Neural cell (in vitro differentiated cells): ENCODE measurements around the gene RHOC. TPM values are rescaled to one million over a fixed set of nuclear protein-coding genes. Genes with fewer than 3 reads are reported as not detected.

Experiments
- H2AFZ ChIP-seq: fragments of 200-600, 300-800 bp; sonication (generic), shearing (Covaris generic); 2 replicates; pipeline ENCODE4 v1.6.0; 2014; ENCODE audit warnings: low read depth, mild to moderate bottlenecking, antibody characterized with exemption, low read length, moderate library complexity
- H3F3A ChIP-seq: fragments of 200-600 bp; shearing (Covaris generic); 2 replicates; pipeline ENCODE4 v1.6.1; 2016; ENCODE audit warnings: mild to moderate bottlenecking, moderate library complexity, mixed read lengths, antibody characterized with exemption, low read length; ENCODE audit not compliant: insufficient read depth, poor library complexity, severe bottlenecking
- H3K27ac ChIP-seq: fragments of 200-600, 300-800 bp; sonication (generic), shearing (Covaris generic); 2 replicates; pipeline ENCODE4 v1.5.1; 2014; ENCODE audit warnings: mild to moderate bottlenecking, low read length, moderate library complexity
- H3K27me3 ChIP-seq: fragments of 300-800, 200-600 bp; sonication (generic), shearing (Covaris generic); 2 replicates; pipeline ENCODE4 v1.6.0; 2014; ENCODE audit warnings: mild to moderate bottlenecking, low read depth, low read length, moderate library complexity; ENCODE audit not compliant: insufficient read depth
- H3K36me3 ChIP-seq: fragments of 300-800, 200-600 bp; sonication (generic), shearing (Covaris generic); 2 replicates; pipeline ENCODE4 v1.5.1; 2014; ENCODE audit warnings: mild to moderate bottlenecking, antibody characterized with exemption, low read length, moderate library complexity; ENCODE audit not compliant: insufficient read depth
- H3K4me2 ChIP-seq: fragments of 300-800, 200-600 bp; sonication (generic), shearing (Covaris generic); 2 replicates; pipeline ENCODE4 v1.6.0; 2014; ENCODE audit warnings: mild to moderate bottlenecking, low read length
- H3K4me3 ChIP-seq: fragments of 300-800, 200-600 bp; sonication (generic), shearing (Covaris generic); 2 replicates; pipeline ENCODE4 v1.5.1; 2014; ENCODE audit warnings: mild to moderate bottlenecking, low read length, moderate library complexity
- H3K79me2 ChIP-seq: fragments of 200-600 bp; shearing (Covaris generic); replicated peaks from 2 replicates; pipeline ENCODE4 v1.6.0; 2014; ENCODE audit warnings: mild to moderate bottlenecking, low read length, moderate library complexity; ENCODE audit not compliant: insufficient read depth
- H3K9ac ChIP-seq: fragments of 300-800, 200-600 bp; sonication (generic), shearing (Covaris generic); 2 replicates; pipeline ENCODE4 v1.6.1; 2016; ENCODE audit warnings: mild to moderate bottlenecking, low read length, mixed read lengths
- H3K9me2 ChIP-seq: fragments of 200-600 bp; shearing (Covaris generic); 2 replicates; pipeline ENCODE4 v1.6.1; 2016; ENCODE audit warnings: mild to moderate bottlenecking, low read length, mixed read lengths; ENCODE audit not compliant: insufficient read depth
- H3K9me3 ChIP-seq: fragments of 200-600, 300-800 bp; sonication (generic), shearing (Covaris generic); 2 replicates; pipeline ENCODE4 v1.6.1; 2016; ENCODE audit warnings: mild to moderate bottlenecking, mixed run types, low read length, moderate library complexity, mixed read lengths
- H4K20me1 ChIP-seq: fragments of 200-600 bp; shearing (Covaris generic); 2 replicates; pipeline ENCODE4 v1.6.1; 2016; ENCODE audit warnings: mild to moderate bottlenecking, mixed run types; ENCODE audit not compliant: insufficient read depth
- CTCF ChIP-seq: fragments of 450-650 bp; IDR thresholded peaks from 2 replicates; pipeline ENCODE4 v1.5.1; 2014; ENCODE audit warnings: antibody characterized with exemption, mild to moderate bottlenecking, moderate library complexity; ENCODE audit not compliant: poor library complexity, severe bottlenecking
- EP300 ChIP-seq: fragments of 450-650 bp; conservative IDR thresholded peaks from 2 replicates; pipeline ENCODE4 v1.6.1; 2014; ENCODE audit warnings: antibody characterized with exemption, mild to moderate bottlenecking, moderate library complexity; ENCODE audit not compliant: poor library complexity, severe bottlenecking
- EZH2 ChIP-seq: fragments of 200-600, 300-800 bp; shearing (Covaris generic), sonication (generic); IDR thresholded peaks from 2 replicates; pipeline ENCODE4 v1.6.1; 2014; ENCODE audit warnings: antibody characterized with exemption, low read length, borderline replicate concordance, mild to moderate bottlenecking; ENCODE audit not compliant: insufficient read depth, poor library complexity, severe bottlenecking
- MXI1 ChIP-seq: fragments of 450-650 bp; conservative IDR thresholded peaks from 2 replicates; pipeline ENCODE4 v1.6.1; 2014; ENCODE audit warnings: antibody characterized with exemption, mild to moderate bottlenecking; ENCODE audit not compliant: poor library complexity, severe bottlenecking
- POLR2AphosphoS5 ChIP-seq: IDR thresholded peaks from 2 replicates; pipeline ENCODE4 v1.6.1; 2012
- RAD21 ChIP-seq: fragments of 450-650 bp; conservative IDR thresholded peaks from 2 replicates; pipeline ENCODE4 v1.6.1; 2014; ENCODE audit warnings: antibody characterized with exemption, mild to moderate bottlenecking, moderate library complexity
- REST ChIP-seq: IDR thresholded peaks from 2 replicates; pipeline ENCODE4 v1.6.1; 2012; ENCODE audit warnings: borderline replicate concordance
- SMC3 ChIP-seq: fragments of 450-650 bp; conservative IDR thresholded peaks from 2 replicates; pipeline ENCODE4 v1.6.1; 2014; ENCODE audit warnings: antibody characterized with exemption, mild to moderate bottlenecking, moderate library complexity; ENCODE audit not compliant: poor library complexity
- TAF1 ChIP-seq: IDR thresholded peaks from 2 replicates; pipeline ENCODE4 v1.6.1; 2012; ENCODE audit warnings: low read depth
- polyA plus RNA-seq: library from polyadenylated mRNA; depleted of rRNA; stranded (reverse); fragments of >200 nt; gene quantifications from 2 replicates; pipeline ENCODE4 v1.2.3, GENCODE V29; 2014

The RHOC gene
- polyA plus RNA-seq, 1 donor from 2014 or later: 5.0 TPM

- no peaks in the 10 kb centered on the region for H3K9me3 ChIP-seq
- H3K4me3 ChIP-seq: no peak overlapping the region
- no peak overlapping the region for H3K9ac ChIP-seq
- no peak overlapping the region for H2AFZ ChIP-seq
- no peaks in the 10 kb centered on the region for H3K9me2 ChIP-seq
- no peak overlapping the region for H3K27ac ChIP-seq
- no peaks in the 10 kb centered on the region for H3K36me3 ChIP-seq
- H3K27me3 ChIP-seq: no peaks in the 10 kb centered on the region
- H4K20me1 ChIP-seq: no peaks in the 10 kb centered on the region
- H3K79me2 ChIP-seq: no peaks in the 10 kb centered on the region
- H3F3A ChIP-seq: no peaks in the 10 kb centered on the region
- no peak overlapping the region for H3K4me2 ChIP-seq
- TF ChIP-seq EP300: no peak
- TF ChIP-seq RAD21: no peak
- no peak for TF ChIP-seq TAF1
- no peak for TF ChIP-seq SMC3
- TF ChIP-seq REST: no peak
- TF ChIP-seq EZH2: no peak
- TF ChIP-seq MXI1: no peak
- TF ChIP-seq POLR2AphosphoS5: no peak
- TF ChIP-seq CTCF: no peak
These were observed 14.2 kb downstream of the RHOC start for GRCh38 chr1:112692681-112693080.

- Histone ChIP-seq H3K9me2 (no peaks in the 10 kb centered on the region), H3F3A (no peaks in the 10 kb centered on the region), H3K9me3 (no peaks in the 10 kb centered on the region), H3K4me3 (no peak overlapping the region), H3K9ac (no peak overlapping the region), H3K27me3 (no peaks in the 10 kb centered on the region), H3K36me3 (no peaks in the 10 kb centered on the region), H3K79me2 (no peaks in the 10 kb centered on the region), H3K27ac (no peak overlapping the region), H3K4me2 (no peak overlapping the region), H2AFZ (no peak overlapping the region), H4K20me1 (no peaks in the 10 kb centered on the region)
- TF ChIP-seq EZH2 (no peak), CTCF (no peak), SMC3 (no peak), TAF1 (no peak), POLR2AphosphoS5 (no peak), EP300 (no peak), RAD21 (no peak), MXI1 (no peak), REST (no peak)
These were observed 17.1 kb downstream of the RHOC start for GRCh38 chr1:112689842-112690237.
